Posterior cingulate gyrus (tissue), 11 donors: ENCODE measurements around the gene SERPINA5.

Experiments used
- DNase-seq, 10 donors: peaks; one replicate each; pipeline versions ENCODE4 v3.0.0 to v3.0.0-alpha.2; 2020 to 2021; ENCODE audit warnings: mixed read lengths in 3 of 10
- intact Hi-C: fragments of 100-400 bp; cut with DNase I; formaldehyde crosslinking; loops from one replicate; pipeline ENCODE4 v1.15.1; 2023

Gene SERPINA5

GRCh38 chr14:94581127-94581999, at the start of gene SERPINA5:
Gene SERPINA5 (plus strand): TSS chr14:94581426. CDS start chr14:94587363, 5,937 bp downstream.
- DNase-seq: peak in 3 of 10 donors; percentile 29 to 86 (median 68)
- intact Hi-C loops: no loop called here

- intact Hi-C loops: no loop called here
- no peak for DNase-seq
These were observed 48.8 kb upstream of the SERPINA5 start for GRCh38 chr14:94532447-94532846.

GRCh38 chr14:94535506-94535905, 45.7 kb upstream of the SERPINA5 start:
- DNase-seq: no peak

GRCh38 chr14:94536836-94537235, 44.4 kb upstream of the SERPINA5 start:
- no peak for DNase-seq
- intact Hi-C loops: no loop called here

More at GRCh38 chr14:94535506-94535905, 45.7 kb upstream of the SERPINA5 start:
- intact Hi-C loops: no loop called here

- DNase-seq: no peak
These were observed 43.0 kb upstream of the SERPINA5 start for GRCh38 chr14:94538070-94538740.

GRCh38 chr14:94539181-94539580, 42.0 kb upstream of the SERPINA5 start:
- no peak for DNase-seq
- intact Hi-C loops: no loop called here

More at GRCh38 chr14:94538070-94538740, 43.0 kb upstream of the SERPINA5 start:
- intact Hi-C loops: no loop called here

GRCh38 chr14:94540031-94540794, 41.0 kb upstream of the SERPINA5 start:
- intact Hi-C loops: no loop called here
- DNase-seq: no peak

GRCh38 chr14:94541234-94541975, 39.8 kb upstream of the SERPINA5 start:
- no peak for DNase-seq
- intact Hi-C loops: no loop called here

GRCh38 chr14:94542111-94542810, 39.0 kb upstream of the SERPINA5 start:
- intact Hi-C loops: no loop called here
- DNase-seq: no peak

- intact Hi-C loops: no loop called here
- DNase-seq: no peak
These were observed 38.3 kb upstream of the SERPINA5 start for GRCh38 chr14:94542811-94543440.

- DNase-seq: peak in 1 of 10 donors; percentile 61
- intact Hi-C loops: no loop called here
These were observed 37.6 kb upstream of the SERPINA5 start for GRCh38 chr14:94543449-94544124.

GRCh38 chr14:94544726-94545125, 36.5 kb upstream of the SERPINA5 start:
- intact Hi-C loops: loop anchor here (5.0 kb wide), 1 partner anchor 122 kb away; no protein-coding TSS in a partner anchor
- DNase-seq: no peak

- peak; percentile 21 to 96 (median 76) for DNase-seq
- intact Hi-C loops: loop anchor here (5.0 kb wide), 1 partner anchor 123 kb away; no protein-coding TSS in a partner anchor
These were observed 35.9 kb upstream of the SERPINA5 start for GRCh38 chr14:94545131-94545841.

GRCh38 chr14:94547151-94547680, 34.0 kb upstream of the SERPINA5 start:
- DNase-seq: no peak
- intact Hi-C loops: loop anchor here (5.0 kb wide), 1 partner anchor 125 kb away; no protein-coding TSS in a partner anchor

GRCh38 chr14:94547726-94548125, 33.5 kb upstream of the SERPINA5 start:
- intact Hi-C loops: loop anchor here (5.0 kb wide), 1 partner anchor 125 kb away; no protein-coding TSS in a partner anchor
- no peak for DNase-seq

- intact Hi-C loops: loop anchor here (5.0 kb wide), 1 partner anchor 126 kb away; no protein-coding TSS in a partner anchor
- no peak for DNase-seq
These were observed 32.9 kb upstream of the SERPINA5 start for GRCh38 chr14:94548131-94548998.
